HEK293T (cell line): ENCODE results near the gene DUSP22.

Experiments used
- FOXK2 ChIP-seq: fragments of 450-650 bp; IDR thresholded peaks from 2 replicates; pipeline ENCODE4 v1.6.1; 2016; ENCODE audit warnings: mild to moderate bottlenecking
- FOXM1 ChIP-seq: fragments of 450-650 bp; IDR thresholded peaks from 2 replicates; pipeline ENCODE4 v1.6.1; 2017; ENCODE audit warnings: mild to moderate bottlenecking, borderline replicate concordance
- SP1 ChIP-seq: fragments of 450-650 bp; IDR thresholded peaks from 2 replicates; pipeline ENCODE4 v1.6.1; 2017
- SUZ12 ChIP-seq: fragments of 450-650 bp; IDR thresholded peaks from 2 replicates; pipeline ENCODE4 v1.6.1; 2016; ENCODE audit warnings: mild to moderate bottlenecking

- no peak for TF ChIP-seq FOXM1
- TF ChIP-seq FOXK2: no peak
- TF ChIP-seq SUZ12: no peak
- no peak for TF ChIP-seq SP1
These were observed 2.6 kb downstream of the DUSP22 start for GRCh38 chr6:294656-295565.
